ENCODE measurements around the gene IL17F.

DNA sequence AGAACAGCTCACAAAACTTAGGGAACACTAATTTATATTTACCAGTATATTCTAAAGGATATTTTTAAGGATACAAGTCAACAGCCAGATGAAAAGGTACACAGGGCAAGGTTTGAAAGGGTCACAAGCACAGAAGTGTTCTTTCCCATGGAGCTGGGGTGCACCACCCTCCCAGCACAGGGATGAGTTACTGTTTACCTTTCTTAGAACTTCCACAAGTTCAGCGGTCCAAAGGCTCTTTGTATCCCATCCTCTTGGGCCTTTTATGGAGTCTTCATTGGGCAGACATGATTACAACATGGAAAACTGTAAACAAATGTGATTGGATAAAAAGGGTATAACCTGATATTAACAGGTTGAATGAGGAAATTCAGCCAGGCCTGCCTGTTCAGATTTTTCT, 1.1 kb upstream of the IL17F start:
- TF ChIP-seq CTCF (conservative IDR thresholded peaks at IDR 0.05; ENCODE audit: low read length) (no peak), EZH2phosphoT487 (IDR thresholded peaks at IDR 0.05; ENCODE audit: borderline replicate concordance, low read depth, low read length) (no peak)
